GM18870 (cell line): ENCODE data around the gene RNASE8.

Experiments used
- ATAC-seq: cut with Tn5 transposase; IDR thresholded peaks from one replicate; pipeline ENCODE4 v1.9.1; 2021; ENCODE audit warnings: moderate library complexity; ENCODE audit not compliant: unreplicated experiment

The RNASE8 gene

DNA sequence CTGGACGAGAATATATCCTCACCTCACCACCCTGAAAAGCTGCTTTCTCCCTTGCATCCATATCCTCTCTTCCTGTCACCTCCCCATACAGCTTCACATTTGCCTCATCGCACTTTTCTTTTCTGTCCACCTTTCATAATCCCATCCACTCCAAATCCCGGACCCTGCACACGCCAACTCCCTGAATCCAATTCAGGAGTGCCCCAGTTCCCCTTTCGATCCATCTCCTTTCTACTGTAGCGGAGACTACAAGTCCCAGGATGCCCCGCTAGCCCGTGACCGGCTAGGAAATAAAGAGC lies 45.7 kb downstream of the RNASE8 start:
- no peak for ATAC-seq

DNA sequence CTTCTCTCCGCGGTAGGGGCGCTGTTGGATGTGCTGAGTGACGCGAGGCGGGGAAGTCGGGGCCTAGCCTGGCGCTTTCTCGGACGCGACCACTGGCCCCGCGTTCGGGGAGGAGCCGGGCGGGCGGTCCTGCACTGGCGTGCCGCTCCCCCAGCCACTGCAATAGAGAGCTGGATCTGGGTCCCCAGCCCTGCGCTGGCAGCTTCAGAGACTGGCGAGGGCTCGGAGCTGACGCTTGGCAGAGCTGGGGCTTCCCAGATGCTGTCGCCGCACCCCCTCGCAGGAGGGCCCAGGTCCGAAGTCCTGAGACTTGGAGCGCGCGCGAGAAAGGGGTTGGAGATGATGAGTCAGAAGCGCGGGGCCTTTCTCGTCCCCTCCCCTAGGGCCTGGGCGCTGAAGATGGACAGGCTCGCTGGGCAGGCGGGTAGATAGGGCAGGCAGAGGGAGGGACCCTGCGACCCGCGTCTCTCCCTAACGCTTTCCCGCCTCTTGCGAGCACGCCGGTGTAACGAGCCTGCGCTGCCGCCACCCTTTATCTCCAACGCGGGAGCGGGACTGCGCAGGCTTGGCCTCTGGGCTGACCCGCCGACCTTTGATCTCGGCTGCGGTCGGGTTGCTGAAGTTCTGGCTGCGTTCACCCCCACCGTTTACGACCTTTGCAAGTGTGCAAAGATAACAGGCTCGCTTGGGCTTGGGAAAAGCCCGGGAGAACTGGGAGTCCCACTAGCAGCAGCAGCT lies 46.3 kb downstream of the RNASE8 start:
- ATAC-seq, result peak; percentile 86

DNA sequence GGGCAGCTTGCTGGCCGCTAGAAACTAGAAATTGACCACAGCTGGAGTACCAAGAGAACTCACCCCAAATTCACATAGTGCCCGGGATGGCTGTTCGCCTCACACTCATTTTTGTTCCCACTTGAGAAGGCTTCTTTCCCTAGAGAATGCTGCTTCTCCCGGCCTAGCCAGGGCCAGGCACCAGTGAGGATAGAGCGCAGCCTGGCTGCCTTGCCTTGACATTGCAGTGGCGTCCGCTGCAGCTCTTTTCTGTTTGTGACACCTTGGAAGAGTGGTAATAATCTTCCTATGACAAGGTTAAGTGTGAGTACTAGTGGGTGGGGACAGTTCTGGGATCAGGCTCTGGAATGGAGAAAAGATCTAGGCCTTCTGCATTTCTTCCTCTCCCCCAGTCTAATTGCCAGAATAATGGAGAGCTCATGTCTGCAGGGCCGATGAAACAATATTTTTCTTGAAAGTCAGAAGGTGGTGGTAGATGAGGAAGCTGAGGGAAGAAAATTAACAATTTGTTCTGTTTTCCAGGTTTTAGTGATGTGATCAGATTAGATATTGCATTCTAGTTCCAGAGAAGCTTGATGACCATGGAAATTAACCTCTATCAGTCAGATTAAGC lies 46.9 kb downstream of the RNASE8 start:
- peak; percentile 21 for ATAC-seq

DNA sequence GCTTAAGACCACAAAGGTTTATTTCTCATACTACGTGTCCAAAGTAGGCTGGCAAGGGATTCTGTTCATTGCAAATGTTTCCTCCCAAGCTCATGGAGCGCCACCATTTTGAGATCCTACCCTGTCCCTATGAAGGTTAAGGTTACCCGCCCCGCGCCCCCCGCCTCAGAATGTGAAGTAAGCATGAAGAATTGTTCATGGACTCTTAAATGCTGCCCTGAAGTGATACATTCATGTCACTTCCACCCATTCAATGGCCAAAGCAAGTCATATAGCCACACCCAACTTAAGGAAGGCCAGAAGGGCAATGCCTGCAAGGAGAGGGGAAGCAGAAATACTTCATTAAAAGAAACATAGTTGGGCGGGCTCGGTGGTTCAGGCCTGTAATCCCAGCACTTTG lies 47.5 kb downstream of the RNASE8 start:
- no peak for ATAC-seq

DNA sequence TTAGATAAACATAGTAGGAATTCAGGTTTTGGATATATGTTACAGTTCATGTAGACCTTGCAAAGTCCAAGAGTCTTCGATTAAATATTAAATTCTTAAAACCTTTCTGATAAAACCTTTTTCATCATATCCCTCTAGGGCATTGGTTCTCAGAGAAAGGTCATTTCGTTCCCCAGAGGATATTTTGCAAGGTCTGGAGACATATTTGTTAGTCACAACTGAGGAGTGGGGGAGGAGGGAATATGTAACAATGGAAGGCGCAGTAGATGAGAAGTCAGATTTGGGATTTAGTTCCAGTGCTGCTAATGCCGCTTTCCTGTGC lies 48.5 kb downstream of the RNASE8 start:
- ATAC-seq, result no peak

DNA sequence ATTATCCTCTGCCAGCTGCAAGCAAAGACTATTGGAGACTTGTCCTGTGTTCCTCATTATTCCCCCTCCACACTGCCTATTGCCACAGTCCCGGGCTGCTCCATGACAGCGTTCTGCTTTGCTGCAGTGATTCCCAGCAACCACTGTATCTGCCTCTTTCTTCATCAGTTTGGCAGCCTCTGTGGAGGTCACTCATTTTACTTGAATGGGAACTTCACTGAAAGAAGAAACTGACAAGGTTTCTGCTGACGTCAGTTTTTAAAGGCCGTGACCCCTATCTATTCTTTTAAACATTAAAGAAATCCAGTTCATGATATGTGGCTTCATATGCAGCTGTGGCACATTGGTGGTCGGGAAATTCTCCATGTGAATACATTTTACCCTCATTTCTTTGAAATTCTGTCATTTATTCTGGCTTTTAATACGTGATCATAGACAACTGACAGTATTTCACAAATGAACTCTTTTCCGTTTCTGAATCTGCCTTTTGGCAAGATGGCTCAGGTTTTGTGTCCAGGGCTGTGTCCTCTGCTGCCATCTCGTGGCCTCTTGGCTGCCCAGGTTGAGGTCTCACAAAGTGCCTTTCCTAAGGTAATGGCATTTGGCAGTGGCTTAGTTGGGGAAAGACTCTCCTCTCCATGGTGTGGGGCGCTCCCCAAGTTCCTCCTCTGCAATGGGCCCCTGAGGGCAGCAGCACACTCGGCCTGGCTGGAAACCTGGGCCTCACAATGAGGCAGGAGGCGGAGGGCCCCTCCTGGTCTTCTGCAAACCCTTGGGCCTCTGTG lies 49.1 kb downstream of the RNASE8 start:
- no peak for ATAC-seq

DNA sequence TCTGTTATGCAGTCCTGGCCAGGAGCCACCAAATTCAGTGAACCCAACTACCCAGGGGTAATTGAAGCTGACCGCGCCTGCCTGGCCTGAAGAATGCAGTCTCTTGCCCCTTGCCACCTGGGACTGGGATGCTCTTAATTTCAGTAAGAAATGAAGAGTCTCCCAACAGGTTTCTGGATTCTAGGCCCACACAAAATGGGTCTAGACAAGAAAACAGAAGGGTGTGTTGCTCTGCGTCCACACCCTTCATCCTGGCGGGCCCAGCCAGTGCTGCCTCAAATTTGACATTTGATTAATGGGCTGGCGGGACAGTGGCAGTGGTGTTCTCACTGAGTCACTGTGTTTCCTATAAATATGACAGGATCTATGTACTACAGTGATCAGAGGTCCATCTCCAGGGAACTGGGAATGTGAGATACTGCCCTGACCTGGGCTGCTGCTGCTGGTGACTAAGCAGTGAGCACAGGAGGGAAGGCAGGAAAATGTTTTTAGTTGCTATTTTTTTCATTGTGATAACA lies 49.7 kb downstream of the RNASE8 start:
- ATAC-seq, result no peak
